ENCODE results near the gene CCSER1. TPM values are rescaled to one million over a fixed set of nuclear protein-coding genes. Genes with fewer than 3 reads are reported as not detected.

CCSER1 gene
- total RNA-seq, 4 donors from 2014 or later, result 13.3 to 54.6 (median 34.0) TPM

GRCh38 chr4:90457817-90458216, 330.6 kb downstream of the CCSER1 start:
- no peak for DNase-seq
- intact Hi-C loops (cut with DNase I; ENCODE audit: low total_unique reads) (no loop called here), in situ Hi-C loops (cut with MboI; ENCODE audit: low pct_ligation_motif_present in 1 of 4, low pct_unique_long_range_greater_than_20kb in 1 of 4, low sequenced_read_pairs in 3 of 4) (no loop called here)
- no peak for TF ChIP-seq CTCF (IDR thresholded peaks at IDR 0.05)
- no peak for TF ChIP-seq POLR2A (IDR thresholded peaks at IDR 0.05)
- no peak for TF ChIP-seq EP300 (IDR thresholded peaks at IDR 0.05; ENCODE audit: low read depth)
- no peak for TF ChIP-seq POLR2AphosphoS5 (IDR thresholded peaks at IDR 0.05)
- no peaks in the 10 kb centered on the region for H3K27me3 ChIP-seq
- H3K27ac ChIP-seq, result no peak overlapping the region
- WGBS, 2 donors (ENCODE audit: low coverage in 1 of 2), result 87% methylated on average over 6 of the region's 6 CpGs; no CpG with 5 or more reads in 1 of the 2 donors
- H3K9me3 ChIP-seq, result no peaks in the 10 kb centered on the region
- H3K36me3 ChIP-seq, result no peaks in the 10 kb centered on the region
- no peak overlapping the region for H3K4me3 ChIP-seq
- no peaks in the 10 kb centered on the region for H3K4me1 ChIP-seq

- WGBS, 2 donors (ENCODE audit: low coverage in 1 of 2), result 77 to 90% methylated on average over 3 of the region's 3 CpGs
- Histone ChIP-seq H3K27me3 (no peaks in the 10 kb centered on the region), H3K36me3 (no peaks in the 10 kb centered on the region), H3K9me3 (no peaks in the 10 kb centered on the region), H3K27ac (no peak overlapping the region), H3K4me3 (no peak overlapping the region), H3K4me1 (no peaks in the 10 kb centered on the region)
- no peak for TF ChIP-seq CTCF (IDR thresholded peaks at IDR 0.05)
- no peak for TF ChIP-seq POLR2A (IDR thresholded peaks at IDR 0.05)
- no peak for TF ChIP-seq EP300 (IDR thresholded peaks at IDR 0.05; ENCODE audit: low read depth)
- no peak for TF ChIP-seq POLR2AphosphoS5 (IDR thresholded peaks at IDR 0.05)
- intact Hi-C loops (cut with DNase I; ENCODE audit: low total_unique reads) (no loop called here), in situ Hi-C loops (cut with MboI; ENCODE audit: low pct_ligation_motif_present in 1 of 4, low pct_unique_long_range_greater_than_20kb in 1 of 4, low sequenced_read_pairs in 3 of 4) (no loop called here)
- DNase-seq, result no peak
These were observed 331.4 kb downstream of the CCSER1 start for GRCh38 chr4:90458576-90458975.

GRCh38 chr4:90474484-90474883, 347.3 kb downstream of the CCSER1 start:
- H3K27me3 ChIP-seq, result no peaks in the 10 kb centered on the region
- H3K4me3 ChIP-seq, result no peak overlapping the region
- no peak for DNase-seq
- 82 to 100% methylated on average over 1 of the region's 1 CpG for WGBS, 2 donors (ENCODE audit: low coverage in 1 of 2)
- H3K27ac ChIP-seq, result no peak overlapping the region
- H3K36me3 ChIP-seq, result no peaks in the 10 kb centered on the region
- H3K4me1 ChIP-seq, result no peaks in the 10 kb centered on the region
- no peaks in the 10 kb centered on the region for H3K9me3 ChIP-seq
- intact Hi-C loops (cut with DNase I; ENCODE audit: low total_unique reads) (no loop called here), in situ Hi-C loops (cut with MboI; ENCODE audit: low pct_ligation_motif_present in 1 of 4, low pct_unique_long_range_greater_than_20kb in 1 of 4, low sequenced_read_pairs in 3 of 4) (no loop called here)
- TF ChIP-seq POLR2AphosphoS5 (IDR thresholded peaks at IDR 0.05) (no peak), POLR2A (IDR thresholded peaks at IDR 0.05) (no peak), EP300 (IDR thresholded peaks at IDR 0.05; ENCODE audit: low read depth) (no peak), CTCF (IDR thresholded peaks at IDR 0.05) (no peak)

DNA sequence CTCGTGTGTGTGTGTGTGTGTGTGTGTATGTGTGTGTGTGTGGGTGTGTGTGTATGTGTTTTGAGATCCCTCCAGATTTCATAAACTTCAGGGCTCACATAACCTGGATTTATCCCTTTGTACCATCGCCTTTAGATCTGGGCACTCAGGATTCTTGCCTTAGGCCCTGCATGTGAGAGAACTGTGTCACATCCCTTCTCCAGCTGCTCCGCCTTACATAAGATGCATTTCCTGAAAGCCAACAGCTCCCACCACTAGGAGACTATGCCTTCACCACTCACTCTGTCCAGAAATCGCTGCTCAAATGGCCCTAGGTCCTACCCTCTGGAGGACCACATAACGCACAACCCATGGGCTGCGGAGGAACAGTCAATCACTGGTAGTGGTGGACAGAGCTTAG, 348.8 kb downstream of the CCSER1 start:
- no peak overlapping the region for H3K27ac ChIP-seq
- H3K27me3 ChIP-seq, result no peaks in the 10 kb centered on the region
- no peaks in the 10 kb centered on the region for H3K9me3 ChIP-seq
- no peak for TF ChIP-seq POLR2AphosphoS5 (IDR thresholded peaks at IDR 0.05)
- TF ChIP-seq EP300 (IDR thresholded peaks at IDR 0.05; ENCODE audit: low read depth), result no peak
- TF ChIP-seq POLR2A (IDR thresholded peaks at IDR 0.05), result no peak
- TF ChIP-seq CTCF (IDR thresholded peaks at IDR 0.05), result no peak
- in situ Hi-C loops (cut with MboI; ENCODE audit: low pct_ligation_motif_present in 1 of 4, low pct_unique_long_range_greater_than_20kb in 1 of 4, low sequenced_read_pairs in 3 of 4), result no loop called here
- no peak overlapping the region for H3K4me3 ChIP-seq
- intact Hi-C loops (cut with DNase I; ENCODE audit: low total_unique reads), result no loop called here
- no peaks in the 10 kb centered on the region for H3K4me1 ChIP-seq
- no peaks in the 10 kb centered on the region for H3K36me3 ChIP-seq
- 85 to 92% methylated on average over 3 to 6 of the region's 6 CpGs for WGBS, 2 donors (ENCODE audit: low coverage in 1 of 2)
- no peak for DNase-seq
